OCI-LY3 (cell line): ENCODE measurements around the gene TFEB.

Experiments used
- H2AFZ ChIP-seq: fragments of 200-600, 300-600 bp; shearing (Covaris generic); 2 replicates; pipeline ENCODE4 v1.6.0; 2014; ENCODE audit warnings: antibody characterized with exemption, low read depth, low read length
- H3K27ac ChIP-seq: fragments of 200-600, 300-600 bp; sonication (generic); 2 replicates; pipeline ENCODE4 v1.5.1; 2014; ENCODE audit warnings: mild to moderate bottlenecking, low read length, moderate library complexity, mixed read lengths
- H3K27me3 ChIP-seq: fragments of 200-600, 300-600 bp; sonication (generic); 2 replicates; pipeline ENCODE4 v1.6.1; 2014; ENCODE audit warnings: low read depth, low read length, mixed read lengths
- H3K36me3 ChIP-seq: fragments of 200-600, 300-600 bp; sonication (generic); replicated peaks from 2 replicates; pipeline ENCODE3; 2014; ENCODE audit warnings: low read depth, low read length, mixed read lengths
- H3K4me1 ChIP-seq: fragments of 300-600, 200-600 bp; sonication (generic); 2 replicates; pipeline ENCODE4 v1.6.1; 2014; ENCODE audit warnings: low read length, mixed read lengths
- H3K4me2 ChIP-seq: fragments of 200-600, 300-600 bp; sonication (generic); 2 replicates; pipeline ENCODE4 v1.6.1; 2014; ENCODE audit warnings: low read length, mixed read lengths
- H3K4me3 ChIP-seq: fragments of 300-600, 200-600 bp; sonication (generic); 2 replicates; pipeline ENCODE4 v1.5.1; 2014; ENCODE audit warnings: antibody characterized with exemption, mild to moderate bottlenecking, low read length, moderate library complexity
- H3K79me2 ChIP-seq: fragments of 300-600, 200-600 bp; shearing (Covaris generic); 2 replicates; pipeline ENCODE4 v1.6.1; 2014; ENCODE audit warnings: mild to moderate bottlenecking, low read length, mixed read lengths
- H3K9ac ChIP-seq: fragments of 300-600, 200-600 bp; shearing (Covaris generic); 2 replicates; pipeline ENCODE4 v1.6.0; 2014; ENCODE audit warnings: mild to moderate bottlenecking, low read length, moderate library complexity
- H3K9me3 ChIP-seq: fragments of 200-600, 300-600 bp; shearing (Covaris generic); 2 replicates; pipeline ENCODE4 v1.6.1; 2014; ENCODE audit warnings: low read length, mixed read lengths; ENCODE audit not compliant: insufficient read depth
- H4K20me1 ChIP-seq: fragments of 200-600, 300-600 bp; sonication (generic); 2 replicates; pipeline ENCODE4 v1.6.1; 2016; ENCODE audit warnings: low read length, mixed read lengths; ENCODE audit not compliant: insufficient read depth
- CTCF ChIP-seq: fragments of 200-600, 300-600 bp; sonication (generic); IDR thresholded peaks from 2 replicates; pipeline ENCODE4 v1.5.1; 2014; ENCODE audit warnings: antibody characterized with exemption, low read length, low read depth
- EZH2phosphoT487 ChIP-seq: fragments of 200-600 bp; shearing (Covaris generic); IDR thresholded peaks from 2 replicates; pipeline ENCODE4 v1.6.1; 2018; ENCODE audit warnings: antibody characterized with exemption, mixed run types, low read depth

TFEB gene

GRCh38 chr6:41634657-41635056, 100.8 kb downstream of the TFEB start:
- H3K27ac ChIP-seq: no peak overlapping the region
- no peak overlapping the region for H2AFZ ChIP-seq
- peaks cover 13% of the 10 kb centered on the region for H3K27me3 ChIP-seq
- no peaks in the 10 kb centered on the region for H3K4me1 ChIP-seq
- no peaks in the 10 kb centered on the region for H3K36me3 ChIP-seq
- H3K4me2 ChIP-seq: no peak overlapping the region
- no peaks in the 10 kb centered on the region for H4K20me1 ChIP-seq
- H3K9ac ChIP-seq: no peak overlapping the region
- no peak overlapping the region for H3K4me3 ChIP-seq
- TF ChIP-seq EZH2phosphoT487: no peak
- no peak for TF ChIP-seq CTCF
- no peaks in the 10 kb centered on the region for H3K9me3 ChIP-seq
- no peaks in the 10 kb centered on the region for H3K79me2 ChIP-seq
